HG03095 (cell line): ENCODE data around the gene EIF2S1.
"Not testable (repeated sequence)": the region's sequence is repeated elsewhere in the genome, so short reads cannot be mapped to it uniquely, and the experiment has no call there.

Source experiments
- ATAC-seq: cut with Tn5 transposase; IDR thresholded peaks from one replicate; pipeline ENCODE4 v1.9.1; 2021; ENCODE audit warnings: moderate library complexity; ENCODE audit not compliant: unreplicated experiment

EIF2S1 gene

DNA sequence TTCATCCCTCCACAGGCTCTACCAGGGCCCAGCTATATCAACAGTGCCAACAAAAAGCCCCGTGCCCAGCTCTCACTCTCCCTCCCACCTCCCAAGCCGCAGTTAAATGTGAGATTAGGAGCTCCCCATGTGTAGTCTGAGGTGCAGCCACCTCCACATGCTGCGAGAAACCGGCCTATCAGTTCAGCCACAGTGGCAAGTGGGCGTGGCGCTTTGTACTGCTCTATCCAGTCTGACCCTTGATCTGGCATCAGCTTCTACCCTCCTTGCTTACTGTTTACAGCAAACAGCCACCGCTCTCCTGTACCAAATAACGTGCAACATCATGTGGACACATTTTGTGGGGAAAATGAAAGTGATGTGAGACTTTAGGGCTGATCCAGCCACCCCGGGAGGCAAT, 50.2 kb downstream of the EIF2S1 start:
- no peak for ATAC-seq

DNA sequence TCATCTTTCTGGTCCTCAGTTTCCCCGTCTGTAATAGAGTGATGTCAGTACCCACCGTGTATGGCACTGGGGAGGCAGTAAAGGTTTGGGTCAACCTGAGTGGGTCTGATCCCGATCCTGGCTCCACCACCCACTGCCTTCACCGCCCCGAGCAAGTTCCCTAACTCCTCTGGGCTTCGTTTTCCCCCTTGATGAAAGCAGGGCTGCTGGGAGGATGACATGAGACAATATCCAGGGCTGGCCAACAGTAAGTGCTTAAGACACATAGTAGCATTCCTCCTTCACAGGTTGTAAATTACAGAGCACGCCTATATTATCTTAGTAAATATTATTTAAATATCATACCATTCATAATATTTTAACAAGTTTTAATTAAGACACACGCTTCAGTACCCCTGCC, 51.2 kb downstream of the EIF2S1 start:
- no peak for ATAC-seq

GRCh38 chr14:67411820-67412421, 51.8 kb downstream of the EIF2S1 start, which contains the start of gene PLEK2:
TSS of gene PLEK2 (minus strand) at chr14:67412165. CDS start at chr14:67412059, 106 bp downstream.
- ATAC-seq = no peak

DNA sequence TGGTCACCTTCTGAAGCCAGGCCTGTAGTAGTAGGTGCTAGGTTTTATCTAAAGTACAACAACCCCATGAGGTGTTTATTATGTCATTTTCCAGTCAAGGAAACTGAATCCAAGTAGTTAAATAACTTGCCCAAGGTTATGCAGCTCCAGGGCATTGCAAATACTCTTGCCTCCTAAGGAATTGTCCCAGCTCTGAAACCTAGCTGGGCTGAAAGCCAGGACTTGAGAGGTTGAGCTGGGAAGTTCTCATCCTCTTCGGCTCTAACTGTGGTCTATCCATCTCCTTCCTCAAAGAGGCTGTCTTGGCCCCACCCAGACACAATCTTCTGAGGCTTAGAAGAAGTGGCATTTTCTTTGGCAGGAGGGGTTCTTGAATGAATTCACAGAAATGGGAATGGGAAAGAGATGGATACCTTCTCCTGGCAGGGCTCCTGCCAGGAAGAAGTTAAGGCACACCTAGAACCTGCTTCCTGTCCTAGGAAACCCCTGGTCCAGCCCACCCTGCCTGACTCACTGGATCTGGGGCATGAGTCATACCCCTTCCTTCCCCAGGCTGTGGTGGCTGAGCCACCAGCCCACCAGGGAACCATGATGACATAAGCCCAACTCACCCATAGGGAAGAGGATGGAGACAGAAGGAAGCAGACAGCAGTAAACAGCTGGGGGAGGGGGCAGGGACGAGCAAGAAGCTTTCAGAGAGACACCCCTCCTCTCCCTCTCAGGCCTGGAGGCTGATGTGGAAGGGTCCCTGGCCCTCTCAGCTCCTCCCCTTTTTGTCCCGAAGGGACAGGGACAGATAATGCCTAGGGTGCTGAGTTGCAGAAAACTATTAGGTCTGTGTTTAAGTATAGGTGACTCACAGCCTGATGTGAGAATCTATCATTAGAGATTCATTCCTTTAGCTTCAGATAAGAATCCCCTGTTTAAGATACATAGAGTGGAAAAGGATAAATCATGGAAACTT, 54.0 kb downstream of the EIF2S1 start:
- ATAC-seq = no peak

DNA sequence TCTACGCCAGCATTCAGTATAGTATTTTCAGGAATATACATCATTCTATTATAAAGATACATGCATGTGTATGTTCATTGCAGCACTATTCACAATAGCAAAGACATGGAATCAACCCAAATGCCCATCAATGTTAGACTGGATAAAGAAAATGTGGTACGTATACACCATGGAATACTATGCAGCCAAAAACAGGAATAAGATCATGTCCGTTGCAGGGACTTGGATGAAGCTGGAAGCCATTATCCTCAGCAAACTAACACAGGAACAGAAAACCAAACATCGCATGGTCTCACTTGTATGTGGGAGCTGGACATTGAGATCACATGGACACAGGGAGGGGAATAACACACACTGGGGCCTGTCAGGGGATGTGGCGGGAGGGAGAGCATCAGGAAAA, 55.5 kb downstream of the EIF2S1 start:
- ATAC-seq = not testable (repeated sequence)

DNA sequence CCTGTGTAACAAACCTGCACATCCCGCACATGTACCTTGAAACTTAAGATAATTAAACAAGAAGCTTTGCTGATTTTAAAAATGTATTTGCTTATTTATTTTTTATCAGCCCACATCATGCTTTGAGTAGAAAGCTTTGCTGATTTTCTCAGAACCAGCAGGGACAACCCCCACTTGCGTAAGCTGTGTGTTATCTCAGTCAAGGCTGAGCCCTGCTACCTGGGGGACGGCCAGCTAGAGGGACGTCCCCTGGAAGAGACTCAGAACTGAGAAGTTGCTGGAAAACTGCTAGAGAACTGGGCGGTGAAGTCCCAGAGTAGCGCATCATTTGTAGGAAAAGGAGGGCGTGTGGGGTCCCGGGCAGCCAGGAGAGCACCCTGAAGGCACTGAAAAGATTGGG, 56.0 kb downstream of the EIF2S1 start:
- ATAC-seq = no peak

- no peak for ATAC-seq
Measured at GRCh38 chr14:67416810-67417209, 56.7 kb downstream of the EIF2S1 start.

GRCh38 chr14:67417633-67418032, 57.5 kb downstream of the EIF2S1 start:
- no peak for ATAC-seq

DNA sequence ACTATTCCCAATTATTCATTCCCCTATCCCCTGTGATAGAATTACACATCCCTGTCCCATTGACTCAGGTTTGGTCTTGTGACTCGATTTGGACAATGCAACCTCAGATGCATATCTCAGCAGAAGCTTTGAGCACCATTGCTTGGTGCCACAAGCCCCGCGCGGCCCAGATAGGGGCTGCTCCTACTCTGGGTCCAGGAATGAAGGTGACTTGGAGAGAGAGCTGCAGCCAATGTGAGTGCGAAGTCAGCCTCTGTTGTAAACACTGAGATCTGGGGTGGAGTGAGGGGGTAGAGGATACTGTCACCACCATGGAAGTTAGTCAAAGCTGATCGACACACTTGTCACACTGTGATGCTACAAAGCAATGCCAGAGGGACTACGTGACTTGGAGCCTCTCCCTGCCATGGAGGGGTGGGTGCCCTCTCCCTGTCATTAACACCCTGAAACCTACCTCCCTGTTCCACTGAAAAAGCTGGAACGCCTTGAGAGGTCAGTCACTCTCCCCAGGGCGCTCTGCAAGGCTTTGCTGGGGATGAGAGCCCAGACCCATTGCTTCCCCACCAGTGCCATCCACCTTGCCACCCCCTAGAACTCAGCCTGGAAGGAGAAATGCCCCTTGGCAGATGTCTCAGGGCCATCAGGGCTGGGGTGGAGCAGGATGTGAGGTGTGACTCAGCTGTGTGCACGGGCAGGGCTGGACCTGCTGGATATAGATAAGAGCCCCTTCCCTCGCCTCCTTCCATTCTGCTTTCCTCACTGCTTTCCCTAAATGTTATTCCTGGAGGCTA, 58.5 kb downstream of the EIF2S1 start:
- no peak for ATAC-seq

GRCh38 chr14:67420102-67420739, 60.1 kb downstream of the EIF2S1 start:
- ATAC-seq = no peak

- no peak for ATAC-seq
Measured at GRCh38 chr14:67421356-67422224, 61.5 kb downstream of the EIF2S1 start.

- no peak for ATAC-seq
Measured at GRCh38 chr14:67423424-67423823, 63.3 kb downstream of the EIF2S1 start.

DNA sequence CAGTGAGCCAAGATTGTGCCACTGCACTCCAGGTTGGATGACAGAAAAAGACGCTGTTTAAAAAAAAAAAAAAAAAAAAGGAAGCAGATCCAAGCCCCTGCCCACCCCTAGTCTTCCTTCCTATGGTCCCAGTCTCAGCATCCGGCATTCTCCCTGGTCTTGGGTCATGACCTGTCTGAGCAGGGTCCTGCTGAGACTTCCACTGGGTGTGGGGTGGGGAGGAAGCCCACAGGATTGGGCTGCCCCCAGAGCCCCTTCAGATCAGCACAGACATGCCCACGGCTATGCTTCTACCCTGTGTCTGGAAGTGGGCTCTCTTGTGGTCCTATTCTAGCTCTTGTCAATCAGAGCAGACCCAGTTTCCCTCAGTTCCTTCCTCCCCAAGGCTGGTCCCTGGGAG, 64.4 kb downstream of the EIF2S1 start:
- ATAC-seq = no peak

- no peak for ATAC-seq
Measured at GRCh38 chr14:67425608-67426007, 65.5 kb downstream of the EIF2S1 start.

- ATAC-seq = no peak
Measured at GRCh38 chr14:67426161-67426560, 66.0 kb downstream of the EIF2S1 start.

- no peak for ATAC-seq
Measured at GRCh38 chr14:67426983-67427606, 67.0 kb downstream of the EIF2S1 start.

DNA sequence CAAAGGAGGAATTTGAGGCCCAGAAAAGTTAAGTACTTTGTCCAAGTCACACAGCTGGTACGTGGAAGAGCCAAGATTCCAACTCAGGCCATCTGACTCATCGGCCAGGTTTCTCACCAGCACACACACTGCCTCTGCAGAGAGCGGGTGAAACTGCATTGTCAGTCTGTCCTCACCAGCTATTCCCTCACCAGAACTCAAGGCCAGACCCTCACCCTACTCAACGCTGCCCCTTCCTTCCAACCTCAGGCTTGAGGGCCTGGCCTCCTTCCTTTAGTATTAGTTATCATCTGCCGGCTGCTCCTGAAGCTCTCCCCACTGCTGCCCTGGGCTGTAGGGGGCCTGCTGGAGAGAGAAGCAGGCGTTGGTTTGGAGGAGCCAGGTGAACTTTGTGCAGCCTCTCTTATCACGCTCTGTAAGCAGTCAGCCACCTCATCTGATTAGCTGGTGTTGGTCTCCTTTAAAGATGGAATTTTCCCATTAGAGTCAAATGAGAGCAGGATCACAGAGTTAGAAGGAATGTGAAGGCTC, 68.4 kb downstream of the EIF2S1 start:
- no peak for ATAC-seq

DNA sequence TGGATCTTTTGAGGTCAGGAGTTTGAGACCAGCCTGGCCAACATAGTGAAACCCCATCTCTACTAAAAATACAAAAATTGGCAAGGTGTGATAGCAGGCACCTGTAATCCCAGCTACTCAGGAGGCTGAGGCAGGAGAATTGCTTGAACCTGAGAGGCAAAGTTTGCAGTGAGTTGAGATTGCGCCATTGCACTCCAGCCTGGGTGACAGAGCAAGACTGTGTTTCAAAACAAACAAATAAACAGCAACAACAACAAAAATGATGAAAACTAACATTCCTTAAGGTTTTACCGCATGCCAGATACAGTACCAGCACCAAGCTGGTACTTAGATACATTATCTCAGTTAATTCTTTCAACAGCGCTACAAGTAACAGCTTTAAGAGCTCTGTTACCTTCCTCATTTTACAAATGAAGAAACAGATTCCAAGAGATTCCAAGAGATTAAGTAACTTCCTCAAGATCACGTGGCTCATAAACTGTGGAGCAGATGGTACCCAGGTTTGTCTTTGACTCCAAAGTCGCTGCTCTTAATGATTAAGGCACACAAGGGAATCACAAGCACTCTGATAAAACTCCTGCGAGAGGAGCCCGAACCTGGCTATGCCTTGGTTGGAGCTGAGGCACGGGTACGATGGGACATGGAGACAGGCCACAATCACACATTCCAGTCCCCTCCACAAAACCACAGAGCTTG, 69.5 kb downstream of the EIF2S1 start:
- no peak for ATAC-seq
